GM18870 (cell line): ENCODE results near the gene CD300H.
"Not testable (repeated sequence)": the region's sequence is repeated elsewhere in the genome, so short reads cannot be mapped to it uniquely, and the experiment has no call there.

Experiments
- ATAC-seq: cut with Tn5 transposase; IDR thresholded peaks from one replicate; pipeline ENCODE4 v1.9.1; 2021; ENCODE audit warnings: moderate library complexity; ENCODE audit not compliant: unreplicated experiment

CD300H gene

DNA sequence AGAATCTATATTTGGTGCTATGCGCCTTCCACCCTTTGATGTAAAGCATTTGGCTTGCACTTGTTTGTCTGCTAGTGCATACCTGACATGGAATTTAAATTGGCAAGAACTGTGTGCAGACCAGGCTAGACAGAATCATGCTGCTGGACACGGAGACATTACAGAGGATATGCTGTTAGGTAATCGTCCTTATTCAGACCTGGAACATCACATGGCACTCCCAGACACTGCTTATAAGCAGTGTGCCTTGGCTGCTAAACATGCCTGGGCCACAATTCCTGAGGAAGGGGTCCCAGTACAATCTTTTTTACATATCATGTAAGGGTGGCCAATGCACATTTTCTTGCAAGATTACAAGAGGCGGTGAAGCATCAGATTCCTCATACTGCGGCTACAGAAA, 18.4 kb upstream of the CD300H start:
- no peak for ATAC-seq

DNA sequence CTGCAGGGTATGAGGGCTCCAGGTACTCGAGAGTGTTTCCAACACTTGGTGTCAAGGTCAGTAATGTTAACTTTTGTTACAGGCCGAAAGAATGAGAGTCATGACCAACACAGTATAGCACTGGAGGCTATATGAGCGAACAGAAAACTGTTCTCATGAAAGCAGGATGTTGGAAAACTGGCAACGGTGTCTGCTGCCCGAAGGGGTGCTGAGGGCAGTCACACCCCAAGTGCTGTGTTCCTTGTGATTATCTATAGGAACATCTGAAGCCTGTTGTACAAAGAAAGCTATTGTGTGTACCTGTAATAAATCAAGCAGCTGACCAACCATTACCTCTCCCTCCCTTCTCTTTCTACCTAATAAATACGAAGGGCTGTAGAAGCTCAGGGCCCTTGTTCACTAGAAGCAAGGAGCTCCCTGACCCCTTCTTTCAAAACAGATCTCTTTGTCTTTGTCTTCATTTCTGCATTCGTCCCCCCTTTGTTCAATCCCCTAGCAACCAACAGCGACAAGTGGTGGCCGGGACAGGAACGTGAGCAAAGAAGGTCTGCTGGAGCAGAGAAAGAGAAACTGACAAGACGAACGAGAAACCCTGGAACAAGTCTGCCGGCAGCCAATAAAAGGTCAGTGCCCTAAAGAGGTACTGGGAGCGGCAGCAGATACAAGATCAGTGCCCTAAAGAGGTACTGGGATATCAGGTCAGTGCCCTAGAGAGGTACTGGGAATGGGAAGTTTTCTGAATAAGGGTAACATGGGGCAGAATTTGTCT, 17.2 kb upstream of the CD300H start:
- no peak for ATAC-seq

DNA sequence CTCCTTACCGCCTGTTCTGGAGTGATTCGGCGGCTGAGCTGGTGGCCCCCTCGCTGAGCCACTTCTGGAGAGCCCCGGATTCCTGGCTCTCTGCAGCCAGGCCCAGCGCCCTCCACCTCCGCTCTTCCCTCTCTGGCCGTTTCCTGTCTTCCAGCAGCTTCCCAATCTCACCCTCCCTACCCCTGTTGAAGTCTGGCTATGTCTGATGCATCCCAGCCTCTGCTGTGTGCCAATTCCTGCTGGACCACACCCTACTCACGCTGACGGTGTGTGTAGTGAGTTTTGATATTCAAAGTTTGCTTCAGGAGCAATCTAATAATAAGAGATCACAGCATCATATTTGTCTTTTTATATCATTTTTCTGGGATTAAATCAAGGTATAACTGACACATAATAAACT, 15.3 kb upstream of the CD300H start:
- no peak for ATAC-seq

DNA sequence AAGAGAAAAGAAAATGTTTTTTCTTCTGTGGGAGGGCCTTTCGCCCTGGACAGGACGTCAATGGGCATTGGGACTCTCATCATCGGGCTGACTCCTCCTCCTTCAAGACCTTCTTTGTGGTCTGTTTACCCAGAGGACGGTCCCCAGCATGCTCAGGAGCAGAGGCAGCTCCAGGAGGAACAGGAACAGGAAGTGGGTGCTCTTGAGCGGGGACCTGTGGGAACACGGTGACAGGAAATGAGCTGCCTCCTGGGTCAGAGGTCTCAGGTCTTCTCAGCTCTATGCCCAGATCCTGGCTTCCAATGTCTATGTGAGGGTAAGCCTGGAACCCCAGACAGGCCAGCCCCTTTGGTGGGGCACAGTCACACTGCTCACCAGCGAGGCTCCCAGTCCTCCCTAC, 12.6 kb upstream of the CD300H start:
- ATAC-seq, result no peak

DNA sequence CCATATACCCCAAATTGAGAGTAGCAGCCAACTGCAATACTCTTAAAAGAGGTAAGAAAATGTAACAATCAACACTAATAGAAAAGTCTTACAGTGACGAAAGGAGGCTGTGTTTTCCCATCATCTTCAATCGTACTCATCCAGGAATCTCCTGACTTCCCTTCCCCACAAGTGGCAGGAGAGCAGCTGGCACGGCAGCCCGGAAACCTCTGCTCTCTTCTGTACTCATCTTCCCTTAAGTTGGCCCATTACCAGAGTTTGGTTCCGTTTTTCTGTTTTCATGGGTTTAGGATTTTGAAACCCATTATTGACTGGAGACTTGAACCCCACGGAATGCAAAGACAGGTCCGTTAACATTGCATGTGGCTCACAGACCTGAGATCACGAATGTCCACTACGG, 11.7 kb upstream of the CD300H start:
- ATAC-seq, result no peak

DNA sequence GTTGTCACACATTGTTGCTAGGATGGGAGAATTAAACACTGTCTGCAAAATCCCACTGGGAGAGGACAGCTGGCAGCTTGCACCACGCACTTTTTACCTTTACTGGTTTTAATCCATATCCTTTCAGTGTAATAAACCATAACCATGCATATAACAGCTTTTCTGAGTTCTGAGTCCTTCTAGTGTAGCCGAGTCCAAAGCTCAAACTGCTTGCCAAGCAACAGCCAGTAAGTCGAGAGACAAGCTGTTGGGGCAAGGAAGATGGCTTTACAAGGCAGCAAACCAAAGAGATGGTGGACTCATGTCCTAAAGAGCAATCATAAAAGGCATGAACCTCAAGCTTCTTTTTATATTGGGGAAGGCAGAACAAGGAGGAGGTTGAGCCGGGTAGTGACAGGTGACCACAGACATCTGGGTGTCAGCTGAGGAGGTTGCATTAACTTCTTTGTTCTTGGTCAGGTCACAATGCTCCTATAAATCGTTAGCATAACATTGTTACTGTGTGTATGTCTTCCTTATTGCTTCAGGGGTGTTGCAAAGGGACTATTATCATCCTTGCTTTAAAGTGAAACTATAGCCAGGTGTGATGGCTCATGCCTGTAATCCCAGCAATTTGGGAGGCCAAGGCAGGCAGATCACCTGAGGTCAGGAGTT, 7.3 kb upstream of the CD300H start:
- no peak for ATAC-seq

DNA sequence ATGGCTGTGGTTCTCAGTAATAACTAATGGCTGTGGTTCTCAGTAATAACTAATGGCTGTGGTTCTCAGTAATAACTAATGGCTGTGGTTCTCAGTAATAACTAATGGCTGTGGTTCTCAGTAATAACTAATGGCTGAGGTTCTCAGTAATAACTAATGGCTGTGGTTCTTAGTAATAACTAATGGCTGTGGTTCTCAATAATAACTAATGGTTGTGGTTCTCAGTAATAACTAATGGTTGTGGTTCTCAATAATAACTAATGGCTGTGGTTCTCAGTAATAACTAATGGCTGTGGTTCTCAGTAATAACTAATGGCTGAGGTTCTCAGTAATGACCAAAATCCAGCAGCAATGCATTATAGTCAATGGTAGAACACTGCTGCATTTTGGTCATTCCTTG, 6.3 kb upstream of the CD300H start:
- ATAC-seq, result not testable (repeated sequence)

DNA sequence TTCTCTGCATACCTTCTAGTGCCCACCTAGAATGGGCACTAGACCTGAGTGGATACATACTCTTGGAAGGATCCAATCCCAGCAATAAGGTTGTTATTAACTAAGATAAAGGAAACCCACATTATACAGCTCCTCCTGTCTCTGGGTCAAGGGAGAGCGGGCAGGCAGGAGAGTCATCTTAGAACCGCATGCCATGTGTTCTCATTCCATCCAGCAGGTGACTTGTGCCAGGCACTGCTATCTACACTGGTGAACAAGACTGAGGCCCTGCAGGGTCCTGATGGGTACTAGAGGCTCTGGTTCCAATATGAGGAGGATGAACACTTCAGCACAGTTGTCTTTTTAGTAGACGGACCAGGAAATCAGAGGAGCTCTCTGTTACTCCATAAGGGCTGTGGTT, 5.9 kb upstream of the CD300H start:
- no peak for ATAC-seq

DNA sequence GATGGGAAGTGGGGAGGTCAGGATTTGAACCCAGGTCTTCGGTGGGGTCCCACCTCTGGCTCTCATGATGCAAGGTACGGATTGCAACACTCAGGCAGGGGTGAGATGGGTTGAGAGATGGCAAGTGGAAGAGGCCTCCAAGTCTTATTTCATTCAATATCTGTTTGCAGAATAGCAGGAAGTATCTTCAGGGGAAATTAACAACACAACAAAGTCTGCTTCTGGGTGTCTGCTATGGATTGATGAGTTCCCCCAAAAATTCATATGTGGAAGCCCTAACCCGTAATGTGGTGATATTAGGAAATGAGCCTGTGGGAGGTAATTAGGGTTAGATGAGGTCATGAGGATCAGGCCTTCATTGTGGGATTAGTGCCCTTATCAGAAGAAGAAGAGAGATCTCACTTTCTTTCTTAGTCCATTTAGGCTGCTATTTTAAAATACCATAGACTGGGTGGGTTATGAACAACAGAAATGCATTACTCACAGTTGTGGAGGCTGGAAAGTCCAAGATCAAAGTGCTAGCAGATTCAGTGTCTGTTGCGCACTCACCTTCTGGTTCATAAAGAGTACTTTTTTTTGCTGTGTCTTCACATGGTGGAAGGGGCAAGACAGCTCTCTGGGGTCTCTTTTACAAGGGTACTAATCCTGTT, 4.4 kb upstream of the CD300H start:
- ATAC-seq, result no peak

DNA sequence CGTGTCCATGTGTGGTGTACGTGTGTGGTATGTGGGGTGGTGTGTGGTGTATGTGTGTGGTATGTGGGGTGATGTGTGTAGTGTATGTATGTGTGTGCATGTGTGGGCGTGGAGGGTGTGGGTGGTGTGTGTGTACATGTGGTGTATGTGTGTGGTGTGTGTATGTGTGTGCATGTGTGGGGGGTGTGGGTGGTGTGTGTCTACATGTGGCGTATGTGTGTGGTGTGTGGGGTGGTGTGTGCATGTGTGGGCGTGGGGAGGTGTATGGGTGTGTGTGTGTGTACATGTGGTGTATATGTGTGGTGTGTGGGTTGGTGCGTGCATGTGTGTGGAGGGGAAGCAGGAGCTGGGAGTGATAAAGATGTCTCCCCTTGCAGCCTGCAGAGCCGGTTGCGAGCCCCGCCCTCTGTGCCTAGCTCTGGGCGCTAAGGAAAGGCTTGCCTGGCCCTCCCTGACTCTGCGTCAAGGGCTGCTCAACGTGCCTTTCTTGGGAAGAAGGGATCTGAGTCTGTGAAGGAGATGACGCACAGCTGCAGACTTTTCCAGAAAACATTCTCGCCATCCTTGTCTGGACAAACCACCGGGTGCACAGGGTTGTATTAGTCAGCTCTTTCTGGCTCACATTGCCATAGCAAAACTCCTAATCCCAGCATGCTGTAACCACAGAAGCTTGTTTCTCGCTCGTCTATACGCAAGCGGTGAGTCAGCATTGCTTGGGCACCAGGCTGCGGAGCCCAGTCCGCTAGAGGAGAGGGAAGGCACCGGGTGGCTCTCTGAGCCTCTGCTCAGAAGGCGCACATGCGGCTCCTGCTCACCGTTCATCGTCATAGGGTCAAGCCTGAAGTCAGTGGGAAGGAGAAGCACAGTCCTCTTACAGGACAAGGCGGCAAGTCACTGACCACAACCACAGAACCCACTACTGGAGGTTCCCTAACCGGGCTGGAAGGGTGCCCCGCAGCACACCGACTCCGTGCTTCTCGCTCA, 2.0 kb upstream of the CD300H start:
- no peak for ATAC-seq

DNA sequence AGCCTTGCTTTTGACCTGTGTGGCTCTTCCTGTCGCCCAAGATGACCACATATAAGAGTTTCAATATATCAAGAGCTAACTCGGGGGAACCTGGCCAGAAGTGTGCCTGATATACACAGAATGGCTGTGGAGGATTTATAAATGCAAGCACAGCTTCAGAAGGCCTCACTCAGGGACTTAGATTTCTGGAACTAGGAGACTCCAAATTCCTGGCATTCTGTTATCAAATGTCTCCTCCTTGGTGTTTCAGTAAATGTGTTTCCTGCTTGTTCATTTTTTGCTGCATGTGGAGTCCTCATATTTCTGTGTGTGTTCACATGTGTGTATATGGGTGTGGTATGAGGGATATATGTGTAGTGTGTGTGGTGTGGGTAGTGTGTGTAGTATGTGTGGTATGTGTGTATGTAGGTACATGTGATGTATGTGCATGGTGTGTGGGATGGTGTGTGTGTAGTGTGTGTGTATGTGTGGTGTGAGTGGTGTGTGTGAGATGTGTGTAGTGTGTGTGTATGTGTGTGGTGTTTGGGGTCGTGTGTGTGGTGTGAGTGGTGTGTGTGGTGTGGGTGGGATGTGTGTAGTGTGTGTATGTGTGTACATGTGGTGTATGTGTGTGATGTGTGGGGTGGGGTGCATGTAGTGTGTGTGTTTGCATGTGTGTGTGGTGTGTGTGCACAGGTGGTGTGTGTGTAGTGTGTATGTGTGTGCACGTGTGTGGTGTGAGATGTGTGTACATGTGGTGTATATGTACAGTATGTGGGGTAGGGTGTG, 981 bp upstream of the CD300H start:
- no peak for ATAC-seq

DNA sequence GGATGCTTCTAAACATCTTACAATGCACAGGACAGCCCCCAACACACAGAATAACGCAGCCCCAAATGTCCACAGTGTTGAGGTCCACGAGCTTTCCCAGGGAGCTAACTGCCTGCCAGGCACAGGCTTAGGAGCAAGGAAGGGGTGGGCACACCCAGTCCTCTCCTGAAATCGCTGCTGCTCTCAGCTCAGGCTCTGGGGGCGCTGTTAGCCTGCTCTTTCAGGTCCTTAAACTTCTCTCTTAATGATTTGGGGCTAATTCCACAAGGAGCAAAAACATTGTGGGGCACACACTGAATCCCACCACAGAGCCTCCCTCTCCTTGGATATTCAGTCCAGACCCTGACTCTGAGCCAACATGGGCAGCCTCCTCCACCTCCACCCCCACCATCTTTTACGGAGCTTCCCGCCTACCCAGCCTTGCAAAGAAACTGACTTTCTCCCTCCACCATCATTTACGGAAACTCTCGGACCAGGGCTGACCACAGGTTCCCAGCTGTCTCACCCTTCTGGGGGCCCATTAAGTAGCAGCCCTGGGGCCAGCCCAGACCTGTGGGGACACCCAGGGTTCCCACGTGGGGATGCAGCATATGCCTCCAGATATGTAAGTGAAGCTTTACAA, 1.1 kb downstream of the CD300H start:
- no peak for ATAC-seq

DNA sequence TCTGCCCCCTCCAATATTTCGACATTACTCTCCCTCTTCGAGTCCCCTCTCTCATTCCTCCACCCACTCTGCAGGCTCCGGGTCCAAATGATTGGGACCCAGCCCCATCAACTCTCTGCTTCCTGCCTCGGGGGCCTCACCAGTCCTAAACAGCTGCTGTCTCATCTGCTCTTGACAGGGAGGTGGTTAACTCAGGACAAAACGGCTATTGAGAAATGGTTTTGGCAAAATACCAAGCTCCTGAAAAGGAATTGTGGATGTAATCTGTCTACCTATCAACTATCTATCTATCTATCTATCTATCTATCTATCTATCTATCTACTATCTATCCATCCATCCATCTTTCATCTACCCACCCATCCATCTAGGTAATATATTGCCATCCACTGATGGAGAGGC, 2.2 kb downstream of the CD300H start:
- ATAC-seq, result no peak

DNA sequence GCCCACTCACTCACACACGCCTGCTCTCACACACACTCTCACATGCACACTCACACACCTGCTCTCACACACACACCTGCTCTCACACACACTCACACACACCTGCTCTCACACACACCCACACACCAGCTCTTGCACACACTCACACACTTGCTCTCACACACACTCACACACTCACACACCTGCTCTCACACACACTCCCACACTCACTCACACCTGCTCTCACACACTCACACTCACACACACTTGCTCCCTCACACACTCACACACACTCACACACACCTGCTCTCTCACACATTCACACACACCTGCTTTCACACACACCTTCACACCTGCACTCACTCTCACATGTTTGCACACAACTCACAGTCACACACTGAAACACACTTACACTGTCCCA, 4.0 kb downstream of the CD300H start:
- no peak for ATAC-seq

DNA sequence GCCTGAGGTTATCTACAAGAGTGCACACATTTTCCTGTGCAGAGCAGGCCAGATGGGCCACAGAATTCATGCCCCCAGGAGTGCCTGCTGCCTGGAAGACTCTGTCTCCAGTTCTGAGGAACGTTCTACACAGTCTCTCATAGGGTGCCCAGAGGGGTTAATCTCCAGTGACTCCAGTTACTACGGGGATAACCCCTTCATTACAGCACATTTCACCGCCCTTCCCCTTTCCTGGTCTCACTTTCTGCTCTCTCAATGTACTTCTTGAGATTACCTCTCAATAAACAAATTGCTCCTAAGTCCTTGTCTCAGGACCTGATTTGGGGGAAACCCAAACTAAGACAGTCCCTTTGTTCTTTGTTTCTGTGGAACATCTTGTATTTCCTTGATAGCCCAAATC, 5.7 kb downstream of the CD300H start:
- no peak for ATAC-seq

DNA sequence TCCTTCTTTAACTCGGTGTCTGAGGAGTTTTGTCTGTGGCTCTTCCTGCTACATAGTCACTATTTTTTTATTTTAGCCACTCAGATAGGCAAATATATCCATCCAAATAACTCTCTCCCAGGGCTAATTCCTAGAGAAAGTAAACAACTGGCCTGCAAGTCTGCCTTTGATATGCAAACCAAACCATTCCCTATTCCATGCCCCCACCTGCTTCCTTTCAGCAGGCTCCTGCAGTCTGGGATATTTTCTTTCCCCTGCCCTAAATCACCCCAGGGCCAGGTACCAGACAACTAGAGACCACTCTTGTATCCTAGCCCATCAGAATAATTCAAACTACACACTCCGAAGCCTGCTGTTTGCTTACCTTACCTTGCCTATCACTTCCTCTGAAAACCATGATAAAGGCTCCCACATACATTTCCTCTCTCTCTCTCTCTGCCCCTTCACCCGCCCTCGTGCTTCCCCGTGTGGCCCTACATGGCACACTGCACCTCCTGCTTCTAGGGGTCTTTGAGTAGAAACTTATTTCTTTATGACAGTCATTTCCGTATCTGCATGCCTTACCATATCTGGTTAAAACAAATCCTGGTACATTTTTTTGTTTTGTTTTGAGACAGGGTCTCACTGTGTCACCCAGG, 8.3 kb downstream of the CD300H start:
- ATAC-seq, result no peak

DNA sequence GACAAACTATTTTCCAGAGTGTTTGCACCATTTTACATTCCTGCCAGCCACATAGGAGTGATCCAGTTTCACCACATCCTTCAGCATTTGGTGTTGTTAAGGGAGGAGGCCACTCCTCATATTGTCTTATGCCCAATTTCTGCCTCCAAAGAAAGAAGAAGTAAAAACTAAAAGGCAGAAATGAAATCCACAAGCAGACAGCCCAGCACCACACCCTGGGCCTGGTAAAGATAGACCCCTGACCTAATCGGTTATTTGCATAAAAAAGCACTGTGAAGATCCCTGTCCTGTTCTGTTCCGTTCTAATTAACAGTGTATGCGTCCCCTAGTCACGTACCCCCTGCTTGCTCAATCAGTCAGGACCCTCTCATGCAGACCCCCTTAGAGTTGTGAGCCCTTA, 8.9 kb downstream of the CD300H start:
- ATAC-seq, result not testable (repeated sequence)

DNA sequence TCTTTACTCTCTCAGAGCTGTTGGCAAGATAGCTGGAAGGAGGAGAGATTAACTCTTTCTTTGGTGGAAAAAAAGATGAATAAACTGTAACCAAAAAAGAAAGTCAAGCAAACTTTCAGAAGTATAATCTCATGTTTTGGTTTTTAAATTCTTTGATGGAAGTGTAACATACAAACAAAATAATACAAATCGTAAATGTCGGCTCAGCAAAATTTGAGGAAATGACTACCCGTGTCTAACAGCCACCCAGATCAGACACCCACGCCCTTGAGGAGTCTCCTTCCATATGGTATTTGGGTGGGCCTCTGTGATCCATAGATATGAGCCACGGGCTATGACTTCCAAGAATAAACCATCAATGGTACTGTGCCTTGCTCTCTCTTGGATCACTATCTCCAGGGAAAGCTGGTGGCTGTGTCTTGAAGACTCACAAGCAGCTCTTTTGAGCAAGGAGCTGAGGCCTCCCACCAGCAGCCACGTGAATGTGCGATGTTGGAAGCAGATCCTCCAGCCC, 11.8 kb downstream of the CD300H start:
- no peak for ATAC-seq

DNA sequence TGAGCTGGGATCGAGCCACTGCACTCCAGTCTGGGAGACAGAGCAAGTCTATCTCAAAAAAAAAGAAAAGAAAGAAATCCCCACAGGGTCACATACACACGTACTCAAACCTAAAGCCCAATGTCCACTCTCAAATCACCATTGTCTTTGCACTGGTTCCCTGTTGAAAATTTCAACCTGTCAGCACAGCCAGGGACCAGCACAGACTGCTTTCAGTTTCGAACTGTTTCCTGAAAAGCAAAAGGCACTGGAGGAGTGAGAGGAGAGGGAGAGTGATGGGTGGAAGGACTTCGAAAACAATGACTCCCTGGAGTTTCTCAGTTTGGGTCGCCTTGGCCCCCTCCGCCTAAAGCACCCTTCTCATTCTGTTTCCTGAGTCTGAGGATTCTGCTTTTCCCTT, 12.4 kb downstream of the CD300H start:
- no peak for ATAC-seq
